PC-9 (cell line): ENCODE measurements around the gene ZBTB7C.

ENCODE experiments used
- CTCF ChIP-seq: fragments of 200-600 bp; sonication (generic); conservative IDR thresholded peaks from 2 replicates; pipeline ENCODE4 v1.6.1; 2017; ENCODE audit warnings: mixed run types, antibody characterized with exemption, mild to moderate bottlenecking, moderate library complexity
- EZH2 ChIP-seq: fragments of 200-600 bp; sonication (generic); IDR thresholded peaks from 2 replicates; pipeline ENCODE4 v1.8.0; 2017; ENCODE audit warnings: antibody characterized with exemption, low read depth

- no peak for TF ChIP-seq CTCF
- no peak for TF ChIP-seq EZH2
These were observed 33.9 kb downstream of the ZBTB7C start for GRCh38 chr18:48375150-48375800.
